Heart left ventricle (tissue), 13 donors: Measurements from ENCODE around the gene SERPINH1.

Experiments
- POLR2A ChIP-seq, 2 donors: fragments of 450-650 bp; IDR thresholded peaks; one replicate each; pipeline ENCODE4 v1.6.1; 2017; ENCODE audit warnings: antibody characterized with exemption in 2 of 2, mild to moderate bottlenecking in 2 of 2, moderate library complexity in 2 of 2
- TF ChIP-seq, protein P1 (sequence below), 12 donors: fragments of 200-600 bp; sonication (generic) in 4 of 12; IDR thresholded peaks; one replicate each; pipeline versions ENCODE4 v1.5.0 to v1.8.0; 2018 to 2022; ENCODE audit warnings: antibody characterized with exemption in 12 of 12, mild to moderate bottlenecking in 5 of 12
- donor health status: ischemic (EF 13 %, LVEDD 7.1; RV severe dilation, severe dysfunction).
- donor health status: DM: no; HTN: yes; CAD: no.
- donor health status: DM: no; HTN: no; CAD: no.
- donor health status: ischemic (EF 25% LVEDD 6.9; RV normal size, moderate dysfunction).
- donor health status: ischemic (EF 25% LVEDD 5.7; RV mildly dilated, moderate dysfunction).
- donor health status: ischemic (EF 35%, LVEDD 5.7; RV mildly dilated, moderate dysfunction).
- donor health status: nonischemic (EF 11% LVEDD 7.7; RV severe dilation, severe dysfunction).
- donor health status: DM: yes; HTN: yes; CAD: no.
- donor health status: PGD.
- donor health status: ischemic (EF 29% LVEDD 5.4; RV normal size, mild dysfunction).
- donor health status: nonischemic (EF 23%, LVEDD 6.1; RV moderate dilation, normal function).

DNA sequence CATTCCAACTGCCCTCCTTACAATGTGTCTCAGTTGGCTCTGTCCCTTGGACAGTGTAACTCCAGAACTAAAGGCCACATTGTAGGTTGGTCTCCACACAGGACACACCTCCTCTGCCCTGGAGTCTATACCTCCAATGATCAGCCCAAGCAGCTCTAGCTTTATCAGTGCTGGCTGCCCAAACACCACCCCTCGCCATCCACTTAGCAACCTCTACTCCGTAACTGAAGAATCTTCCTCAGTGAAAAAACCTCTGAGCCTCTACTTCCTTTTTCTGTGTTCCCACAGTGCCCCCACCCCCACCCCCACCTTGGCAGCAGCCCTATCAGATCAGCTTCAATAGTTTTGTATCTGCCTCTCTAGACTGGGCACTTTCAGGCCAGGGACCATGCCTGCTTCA, 33.4 kb downstream of the SERPINH1 start:
- TF ChIP-seq POLR2A (IDR thresholded peaks at IDR 0.05): no peak
- TF ChIP-seq, protein P1, sequence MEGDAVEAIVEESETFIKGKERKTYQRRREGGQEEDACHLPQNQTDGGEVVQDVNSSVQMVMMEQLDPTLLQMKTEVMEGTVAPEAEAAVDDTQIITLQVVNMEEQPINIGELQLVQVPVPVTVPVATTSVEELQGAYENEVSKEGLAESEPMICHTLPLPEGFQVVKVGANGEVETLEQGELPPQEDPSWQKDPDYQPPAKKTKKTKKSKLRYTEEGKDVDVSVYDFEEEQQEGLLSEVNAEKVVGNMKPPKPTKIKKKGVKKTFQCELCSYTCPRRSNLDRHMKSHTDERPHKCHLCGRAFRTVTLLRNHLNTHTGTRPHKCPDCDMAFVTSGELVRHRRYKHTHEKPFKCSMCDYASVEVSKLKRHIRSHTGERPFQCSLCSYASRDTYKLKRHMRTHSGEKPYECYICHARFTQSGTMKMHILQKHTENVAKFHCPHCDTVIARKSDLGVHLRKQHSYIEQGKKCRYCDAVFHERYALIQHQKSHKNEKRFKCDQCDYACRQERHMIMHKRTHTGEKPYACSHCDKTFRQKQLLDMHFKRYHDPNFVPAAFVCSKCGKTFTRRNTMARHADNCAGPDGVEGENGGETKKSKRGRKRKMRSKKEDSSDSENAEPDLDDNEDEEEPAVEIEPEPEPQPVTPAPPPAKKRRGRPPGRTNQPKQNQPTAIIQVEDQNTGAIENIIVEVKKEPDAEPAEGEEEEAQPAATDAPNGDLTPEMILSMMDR (IDR thresholded peaks at IDR 0.05): no peak
